ENCODE measurements around the gene ERGIC2.
"Not testable (repeated sequence)": the region's sequence is repeated elsewhere in the genome, so short reads cannot be mapped to it uniquely, and the experiment has no call there.

Gene ERGIC2, protein sequence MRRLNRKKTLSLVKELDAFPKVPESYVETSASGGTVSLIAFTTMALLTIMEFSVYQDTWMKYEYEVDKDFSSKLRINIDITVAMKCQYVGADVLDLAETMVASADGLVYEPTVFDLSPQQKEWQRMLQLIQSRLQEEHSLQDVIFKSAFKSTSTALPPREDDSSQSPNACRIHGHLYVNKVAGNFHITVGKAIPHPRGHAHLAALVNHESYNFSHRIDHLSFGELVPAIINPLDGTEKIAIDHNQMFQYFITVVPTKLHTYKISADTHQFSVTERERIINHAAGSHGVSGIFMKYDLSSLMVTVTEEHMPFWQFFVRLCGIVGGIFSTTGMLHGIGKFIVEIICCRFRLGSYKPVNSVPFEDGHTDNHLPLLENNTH

DNA sequence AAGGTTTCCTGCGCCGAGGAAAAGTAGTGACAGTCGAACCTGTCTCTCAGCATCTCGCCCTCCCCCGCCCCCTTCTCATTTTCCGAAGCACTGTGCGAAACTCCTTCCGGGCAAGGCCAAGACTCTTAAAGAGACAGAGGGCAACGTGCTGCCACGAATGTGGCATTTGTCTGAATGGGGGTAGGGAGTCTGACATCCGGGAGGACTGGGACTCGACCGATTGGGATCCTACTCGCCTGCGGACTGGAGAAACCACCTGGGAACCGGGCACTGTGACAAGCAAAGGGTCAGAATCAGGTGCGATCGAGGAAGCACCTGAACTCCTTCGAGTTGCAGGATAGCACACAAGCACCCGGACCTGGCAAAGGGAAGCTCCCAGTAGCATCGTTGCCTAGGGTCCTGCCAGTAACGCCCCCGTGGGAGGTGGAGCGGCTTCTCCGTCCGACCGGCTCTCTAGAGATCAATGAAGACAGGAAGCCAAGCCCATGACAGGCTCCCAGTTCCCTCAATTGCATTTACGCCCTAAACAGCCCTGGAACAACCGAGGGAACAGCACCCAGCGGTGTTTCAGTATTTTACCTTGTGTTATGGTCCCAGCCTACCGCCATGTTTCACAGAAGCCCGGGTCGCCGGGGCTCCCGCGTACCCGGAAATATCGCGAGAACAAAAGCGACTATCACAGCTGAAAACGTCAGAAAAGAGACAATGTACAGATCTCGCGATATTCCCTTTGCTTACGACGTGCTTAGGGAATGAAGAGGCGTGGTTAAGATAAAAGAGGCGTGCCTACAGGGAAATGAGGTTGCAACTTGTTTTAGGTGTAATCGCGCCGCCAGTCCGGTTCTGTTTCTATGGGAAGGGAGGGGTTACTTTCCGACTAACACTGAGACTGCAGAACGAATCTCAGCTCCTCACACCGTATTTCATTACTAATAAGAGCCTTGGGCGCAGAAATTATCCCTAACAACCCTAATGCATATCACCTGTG is at the start of gene ERGIC2:
Gene ERGIC2, minus strand, starts transcription at position 637 of the 988 bp plus-strand sequence. CDS start 9,539 bp downstream, outside the sequence.
- peak; percentile 98 to 100 (median 98) for DNase-seq

DNA sequence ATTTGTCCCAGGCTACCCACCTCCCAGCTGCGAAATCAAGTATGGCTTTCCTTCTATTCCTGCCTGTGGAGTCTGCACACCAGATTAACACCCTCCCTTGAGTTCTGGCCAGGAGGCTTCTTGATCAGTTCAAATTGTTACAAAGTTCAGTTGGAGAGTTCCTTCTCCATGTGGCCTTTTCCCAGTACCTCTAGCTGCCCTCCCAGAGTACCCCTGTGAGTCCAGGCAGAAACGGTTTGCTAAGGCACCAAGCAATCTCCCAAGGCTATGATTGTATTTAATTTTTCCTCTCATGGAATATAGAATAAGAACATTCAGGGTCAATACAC is 49.7 kb upstream of the ERGIC2 start:
- no peak for DNase-seq

DNA sequence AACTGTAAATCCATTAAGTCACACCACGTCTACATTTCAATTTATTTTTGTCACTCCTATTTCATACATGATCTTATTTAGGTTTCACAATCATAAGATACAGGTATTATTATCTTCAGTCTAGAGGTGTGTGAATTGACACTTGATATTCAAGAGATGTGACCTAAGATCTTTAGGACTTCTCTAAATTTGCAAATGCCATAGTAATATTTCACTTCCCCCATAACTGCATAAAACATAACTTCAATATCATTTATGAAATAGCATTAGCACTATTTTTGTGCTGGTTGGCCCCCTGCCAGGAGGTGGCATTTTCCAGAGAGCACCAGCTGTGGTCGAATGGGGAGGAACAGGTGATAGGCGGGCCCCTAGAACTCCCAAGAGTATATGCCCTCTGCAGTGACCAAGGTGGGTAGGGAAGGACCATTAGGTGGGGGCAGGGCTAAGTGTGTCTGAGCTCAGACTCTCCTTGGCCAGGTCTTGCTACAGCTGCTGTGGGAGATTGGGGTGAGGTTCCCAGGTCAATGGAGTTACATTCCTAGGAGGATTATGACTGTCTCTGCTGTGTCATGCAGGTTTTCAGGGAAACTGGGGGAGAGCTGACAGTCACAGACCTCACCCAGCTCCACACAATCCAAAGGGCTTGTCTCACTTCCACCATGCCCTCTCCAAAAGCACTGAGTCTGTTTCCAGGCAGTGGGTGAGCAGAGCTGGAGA is 49.2 kb upstream of the ERGIC2 start:
- peak in 1 of 3 experiments; percentile 6 for DNase-seq

DNA sequence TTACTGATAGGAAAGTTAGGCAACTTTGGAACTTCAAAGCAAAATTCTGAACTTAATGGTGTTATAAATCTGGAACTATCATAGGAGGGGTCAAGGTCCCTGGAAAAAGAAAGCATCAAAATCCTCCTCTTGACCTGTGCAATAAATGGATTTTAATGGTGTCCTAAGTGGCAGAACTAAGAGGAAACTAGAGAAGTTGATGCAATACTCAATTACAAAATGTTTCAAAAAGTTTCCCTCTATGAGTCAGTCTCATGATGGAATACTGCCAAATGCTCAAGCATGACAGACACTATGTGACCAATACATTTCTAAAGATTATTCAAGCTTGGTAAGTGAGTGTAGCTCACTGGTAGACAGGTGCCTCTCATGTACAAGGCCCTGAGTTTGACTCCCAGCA is 47.7 kb upstream of the ERGIC2 start:
- DNase-seq: no peak

DNA sequence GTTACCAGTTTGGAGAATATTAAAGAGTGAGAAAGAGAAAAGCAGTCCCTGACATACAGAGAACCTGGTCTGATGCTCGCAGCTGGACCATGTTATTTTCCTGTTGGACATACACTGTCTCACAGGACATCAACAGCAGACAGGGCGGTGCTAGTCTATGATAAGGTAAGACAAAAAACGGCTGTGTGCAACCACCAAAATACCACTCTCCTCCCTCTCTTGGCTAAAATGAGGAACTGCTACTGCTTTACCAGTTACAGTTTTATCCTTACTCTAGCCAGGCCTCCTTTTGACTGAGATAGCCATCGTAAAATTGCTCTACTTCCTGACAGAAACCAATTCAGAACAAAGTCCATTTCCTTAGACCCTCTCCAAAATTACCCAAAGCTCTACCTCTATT is 47.0 kb upstream of the ERGIC2 start:
- no peak for DNase-seq

DNA sequence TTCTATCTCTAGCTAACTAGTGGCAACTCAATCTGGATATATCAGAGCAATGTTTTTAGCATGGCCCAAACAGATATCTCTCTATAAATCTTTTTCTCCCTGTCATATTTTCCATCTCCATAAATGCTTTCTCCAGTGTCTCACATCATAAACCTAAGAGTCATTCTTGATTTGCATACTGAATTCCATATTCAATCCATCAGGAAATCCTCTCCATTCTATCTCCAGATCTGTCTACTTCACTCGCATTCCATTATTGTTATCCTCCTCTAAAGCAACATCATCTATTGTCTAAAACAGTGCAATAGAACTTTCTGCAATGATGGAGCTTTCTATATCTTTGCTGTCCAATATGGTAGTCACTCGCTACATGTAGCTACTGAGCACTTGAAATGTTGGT is 45.5 kb upstream of the ERGIC2 start:
- DNase-seq: no peak

DNA sequence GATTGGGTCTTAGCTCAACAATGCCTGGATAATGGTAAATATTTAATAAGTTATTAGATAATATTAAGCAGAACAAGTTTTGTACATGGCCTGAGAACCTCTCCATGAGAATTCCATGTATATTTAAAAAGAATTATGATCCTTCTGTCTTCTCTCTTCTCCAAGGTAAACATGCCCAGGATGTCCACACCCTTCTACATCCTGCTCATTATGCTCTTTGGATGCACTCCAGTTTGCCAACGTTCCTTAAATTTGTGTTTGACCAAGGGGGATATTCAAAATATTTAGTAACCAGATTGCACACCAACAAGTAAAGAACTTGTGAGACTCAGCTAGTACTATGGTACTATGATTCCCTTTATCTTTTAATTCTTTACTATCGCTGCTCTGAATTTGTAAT is 44.8 kb upstream of the ERGIC2 start:
- no peak for DNase-seq

DNA sequence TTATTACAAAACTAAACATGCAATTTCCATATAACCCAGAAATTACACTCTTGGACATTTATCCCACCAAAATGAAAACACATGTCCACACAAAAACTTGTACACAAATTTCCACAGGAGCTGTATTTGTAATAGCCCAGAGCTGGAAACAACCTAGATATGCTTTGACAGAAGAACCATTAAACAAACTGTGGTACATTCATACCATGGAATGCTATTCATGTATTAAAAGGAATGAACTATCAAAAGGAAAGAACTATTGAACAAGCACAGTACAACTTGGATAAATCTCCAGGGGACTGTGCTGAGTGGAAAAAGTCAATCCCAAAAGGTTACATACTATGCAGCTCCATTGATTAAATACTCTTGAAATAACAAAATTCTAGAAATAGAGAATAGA is 35.8 kb upstream of the ERGIC2 start:
- DNase-seq: no peak

DNA sequence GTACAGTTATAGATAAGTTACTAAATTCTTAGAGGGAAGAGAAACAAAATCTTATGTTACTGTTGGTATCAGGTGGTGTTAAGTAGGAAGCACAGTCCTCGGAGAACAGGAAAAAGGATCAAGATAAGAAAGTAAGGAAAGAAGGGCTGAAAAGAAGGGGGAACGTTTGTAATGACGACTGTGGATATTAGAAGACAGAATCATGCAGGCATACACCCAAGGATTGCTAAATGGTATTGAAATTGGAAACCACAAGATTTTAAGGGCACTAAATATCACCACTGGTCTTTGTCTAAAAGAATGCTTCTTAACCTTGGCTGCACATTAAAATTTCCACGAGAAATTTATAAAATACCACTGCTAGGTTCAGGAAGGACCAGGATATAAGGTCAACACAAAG is 34.1 kb upstream of the ERGIC2 start:
- DNase-seq: no peak

DNA sequence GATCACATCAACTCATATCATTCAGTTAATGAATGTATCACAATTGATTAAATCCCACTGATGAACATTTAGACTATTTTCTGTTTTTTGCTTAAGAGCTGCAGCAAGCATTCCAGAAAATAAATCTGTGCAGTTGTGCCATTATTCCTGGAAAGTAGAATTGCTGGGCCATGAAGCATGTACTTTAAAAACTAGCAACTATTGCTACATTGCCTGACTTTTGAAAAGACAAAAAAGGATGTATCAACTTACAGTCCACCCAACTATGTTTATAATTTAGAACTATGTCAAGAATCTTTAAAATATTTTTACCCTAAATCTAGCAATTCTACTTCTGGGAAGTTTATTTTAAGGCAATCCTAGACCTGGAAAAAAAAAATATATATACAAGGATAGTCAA is 33.4 kb upstream of the ERGIC2 start:
- no peak for DNase-seq

DNA sequence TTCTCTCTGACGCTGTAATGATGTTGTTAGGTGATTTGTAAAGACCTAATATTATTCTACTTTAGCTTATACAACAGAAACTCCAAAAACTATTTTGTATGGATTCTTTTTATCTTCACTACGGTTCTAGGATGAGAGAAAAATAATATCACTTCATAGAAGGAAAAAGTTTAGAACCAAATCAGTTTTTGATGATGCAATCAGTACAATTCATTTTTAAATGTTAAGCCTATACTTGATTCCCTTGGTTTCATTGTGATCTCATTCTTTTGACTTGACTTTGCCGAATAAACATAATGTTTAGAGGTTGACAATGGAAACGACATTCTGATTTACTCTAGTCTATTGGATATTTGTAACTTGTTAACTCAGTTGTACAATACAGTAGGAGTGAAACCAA is 24.6 kb upstream of the ERGIC2 start:
- no peak for DNase-seq

DNA sequence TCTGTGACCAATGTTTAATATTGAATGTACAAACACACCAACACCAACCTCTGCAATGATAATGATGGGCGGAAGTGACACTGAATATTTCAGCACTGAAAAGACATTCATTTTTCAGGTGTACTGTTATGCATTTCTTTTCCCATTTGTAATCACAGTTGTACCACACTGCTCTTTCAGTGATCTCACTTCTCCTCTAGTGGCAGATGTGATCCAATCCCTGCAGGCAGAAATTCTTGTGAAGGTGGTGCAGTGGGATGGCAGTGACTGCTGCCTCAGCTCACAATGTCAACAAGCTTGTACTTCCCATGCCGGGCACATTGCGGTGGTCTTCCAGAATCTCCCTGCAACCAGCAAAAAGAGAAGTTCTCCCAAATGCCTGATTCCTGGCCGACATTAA is 23.0 kb upstream of the ERGIC2 start:
- DNase-seq: no peak

DNA sequence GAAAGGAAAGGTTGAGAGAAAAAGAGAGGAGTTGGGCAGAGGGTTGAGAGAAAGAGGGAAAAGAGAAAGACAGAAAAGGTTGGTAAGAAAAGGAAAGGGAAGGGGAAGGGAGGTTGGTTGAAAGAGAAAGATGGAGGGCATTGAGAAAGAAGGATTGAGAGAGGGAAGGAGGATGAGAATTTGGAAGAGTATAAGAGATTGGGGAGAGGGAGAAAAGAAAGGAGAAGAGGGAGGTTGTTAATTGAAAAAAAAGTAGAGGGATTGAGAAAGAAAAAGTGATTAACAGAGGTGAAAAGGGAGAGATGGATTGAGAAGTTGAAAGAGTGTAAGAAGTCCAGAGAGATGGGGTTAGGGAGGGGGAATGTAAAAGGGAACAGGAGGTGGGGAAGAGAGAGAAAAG is 21.5 kb upstream of the ERGIC2 start:
- no peak for DNase-seq

DNA sequence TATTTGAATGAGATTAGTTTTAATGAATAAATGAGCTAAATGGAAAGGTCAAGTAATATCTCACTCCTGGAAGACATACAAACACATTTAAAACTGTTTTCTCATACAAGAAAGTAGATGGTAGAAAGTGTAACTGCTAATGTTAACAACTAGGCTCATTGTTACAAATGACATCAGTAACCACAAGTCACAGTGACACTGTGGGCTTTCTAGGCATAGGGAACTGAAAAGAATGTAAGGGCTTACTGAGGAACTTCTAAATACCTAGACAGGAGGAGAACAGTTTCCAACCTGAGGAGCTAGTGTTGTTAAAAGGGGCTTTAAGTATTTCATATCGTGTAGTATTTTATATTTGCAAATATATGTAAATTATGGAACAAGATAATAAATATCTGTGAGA is 17.5 kb upstream of the ERGIC2 start:
- no peak for DNase-seq

DNA sequence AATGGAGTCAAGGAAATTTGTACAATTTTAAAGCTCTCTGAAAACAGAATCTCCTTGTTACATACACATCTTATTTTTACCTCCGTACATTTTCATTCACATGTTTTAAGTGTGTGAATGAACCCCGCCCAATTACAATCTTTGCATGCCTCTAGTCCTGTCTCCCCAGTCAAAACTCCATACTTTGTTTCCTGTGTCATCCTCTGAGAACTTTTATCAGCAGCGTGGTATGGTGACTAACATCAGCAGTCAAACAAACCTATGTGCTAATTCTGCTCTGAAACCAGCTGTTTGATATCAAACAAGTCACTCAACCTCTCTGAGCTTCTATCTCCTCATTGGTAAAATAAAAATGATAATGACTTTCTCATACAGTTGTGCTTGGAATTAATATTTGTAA is 15.8 kb upstream of the ERGIC2 start:
- no peak for DNase-seq

DNA sequence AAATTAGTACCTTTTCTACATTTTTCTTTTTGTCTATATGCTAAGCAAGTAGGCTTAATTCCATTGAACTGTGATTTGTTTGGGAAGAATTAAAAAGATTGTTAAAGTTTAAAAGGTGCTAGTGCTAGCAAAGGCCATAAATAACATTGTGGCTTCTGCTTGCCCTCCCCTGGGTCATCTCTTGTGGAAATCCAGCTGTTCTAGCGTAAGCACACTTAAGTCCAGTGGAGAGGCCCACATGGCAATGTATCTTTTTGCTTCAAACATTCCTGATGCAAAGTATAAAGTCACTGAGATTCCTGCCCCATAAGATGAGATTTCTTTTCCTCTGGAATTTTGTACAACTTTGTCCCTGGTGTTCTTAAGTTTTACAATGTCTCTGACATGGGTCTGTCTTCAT is 14.4 kb upstream of the ERGIC2 start:
- DNase-seq: no peak

DNA sequence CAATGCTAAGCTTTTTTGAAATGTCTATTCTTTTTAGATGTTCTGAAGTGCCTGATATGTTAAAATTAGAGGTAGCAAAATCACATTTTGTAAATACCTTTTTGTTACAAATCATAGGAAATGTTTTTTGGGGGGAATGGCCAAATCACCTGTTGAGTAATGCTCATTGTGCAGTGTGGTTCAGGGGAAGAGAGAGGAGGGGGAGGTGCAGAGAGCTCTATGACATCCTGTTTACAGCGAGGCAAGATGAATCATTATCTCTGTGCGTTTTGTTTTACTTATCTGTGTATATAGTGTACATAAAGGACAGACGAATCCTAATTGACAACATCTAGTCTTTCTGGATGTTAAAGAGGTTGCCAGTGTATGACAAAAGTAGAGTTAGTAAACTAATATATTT is 9.4 kb upstream of the ERGIC2 start:
- DNase-seq: not testable (repeated sequence)

DNA sequence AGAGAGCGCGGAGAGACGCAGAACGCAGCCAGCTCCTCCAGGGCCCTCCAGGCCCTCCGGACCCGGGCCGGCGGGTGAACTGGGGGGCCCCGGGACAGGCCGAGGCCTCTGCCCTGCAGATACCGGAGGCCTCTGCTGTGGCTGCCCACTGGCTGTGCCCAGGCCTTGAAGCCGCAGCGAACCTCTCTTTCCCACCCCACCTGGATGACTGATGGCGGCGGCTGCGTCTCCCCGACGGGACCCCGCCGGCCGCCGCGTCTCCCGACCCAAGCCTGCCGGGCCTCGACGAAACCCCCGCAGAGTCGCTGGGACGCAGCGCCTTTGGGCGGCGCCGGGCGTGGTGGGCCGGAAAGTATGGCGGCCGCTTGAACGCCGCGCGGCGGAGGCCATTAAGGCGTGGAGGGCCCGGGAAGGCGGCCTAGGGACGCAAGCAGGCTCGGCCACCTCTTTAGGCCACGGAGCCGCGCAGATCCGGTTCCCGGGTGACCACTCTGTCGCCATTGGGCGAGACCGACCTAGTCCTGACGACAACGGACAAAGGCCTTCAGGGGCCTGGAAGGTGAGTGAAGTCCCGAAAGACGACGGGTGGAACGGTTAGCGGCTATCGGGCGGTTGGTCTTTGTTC is 8.4 kb upstream of the ERGIC2 start:
- DNase-seq: no peak

DNA sequence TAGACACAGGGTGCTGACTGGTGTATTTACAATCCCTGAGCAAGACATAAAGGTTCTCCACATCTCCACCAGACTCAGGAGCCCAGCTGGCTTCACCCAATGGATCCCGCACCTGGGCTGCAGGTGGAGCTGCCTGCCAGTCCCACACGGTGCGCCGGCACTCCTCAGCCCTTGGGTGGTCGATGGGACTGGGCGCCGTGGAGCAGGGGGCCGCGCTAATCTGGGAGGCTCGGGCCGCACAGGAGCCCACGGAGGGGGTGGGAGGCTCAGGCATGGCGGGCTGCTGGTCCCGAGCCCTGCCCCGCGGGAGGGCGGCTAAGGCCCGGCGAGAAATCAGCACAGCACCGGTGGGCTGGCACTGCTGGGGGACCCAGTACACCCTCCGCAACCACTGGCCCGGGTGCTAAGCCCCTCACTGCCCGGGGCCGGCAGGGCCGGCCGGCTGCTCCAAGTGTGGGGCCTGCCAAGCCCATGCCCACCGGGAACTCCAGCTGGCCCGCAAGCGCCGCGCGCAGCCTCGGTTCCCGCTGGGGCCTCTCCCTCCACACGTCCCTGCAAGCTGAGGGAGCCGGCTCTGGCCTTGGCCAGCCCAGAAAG is 5.2 kb upstream of the ERGIC2 start:
- not testable (repeated sequence) for DNase-seq

DNA sequence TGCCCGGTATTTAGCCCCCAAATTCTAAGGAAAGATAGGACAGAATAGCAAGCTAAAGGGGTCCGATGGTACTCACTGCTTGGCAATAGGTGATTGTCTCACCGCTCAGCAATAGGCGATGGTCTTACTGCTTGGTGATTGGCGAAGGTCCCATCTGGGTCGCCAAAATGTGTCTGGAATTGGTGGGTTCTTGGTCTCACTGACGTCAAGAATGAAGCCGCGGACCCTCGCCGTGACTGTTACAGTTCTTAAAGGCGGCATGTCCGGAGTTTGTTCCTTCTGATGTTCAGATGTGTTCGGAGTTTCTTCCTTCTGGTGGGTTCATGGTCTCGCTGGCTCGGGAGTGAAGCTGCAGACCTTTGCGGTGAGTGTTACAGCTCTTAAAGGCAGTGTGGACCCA is 4.2 kb upstream of the ERGIC2 start:
- DNase-seq: not testable (repeated sequence)

DNA sequence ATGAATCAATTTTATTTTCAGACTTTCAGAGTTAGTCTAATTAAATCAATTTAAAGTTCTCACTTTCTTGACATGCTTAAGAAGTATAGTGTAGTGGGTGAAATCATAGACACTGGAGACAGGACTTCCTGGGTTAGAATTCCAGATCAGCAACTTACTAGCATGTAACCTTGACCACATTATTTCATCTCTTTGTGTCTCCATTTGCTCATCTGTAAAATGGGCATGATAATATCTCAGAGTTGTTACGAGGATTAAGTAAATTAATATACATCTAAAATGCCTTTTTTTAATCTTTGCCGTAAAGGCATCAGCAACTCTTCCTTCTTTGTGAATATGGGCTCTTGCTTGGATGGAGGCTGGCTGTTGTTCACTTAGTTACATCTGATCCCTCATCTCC is 1.3 kb upstream of the ERGIC2 start:
- DNase-seq: peak in 1 of 3 experiments; percentile 45

DNA sequence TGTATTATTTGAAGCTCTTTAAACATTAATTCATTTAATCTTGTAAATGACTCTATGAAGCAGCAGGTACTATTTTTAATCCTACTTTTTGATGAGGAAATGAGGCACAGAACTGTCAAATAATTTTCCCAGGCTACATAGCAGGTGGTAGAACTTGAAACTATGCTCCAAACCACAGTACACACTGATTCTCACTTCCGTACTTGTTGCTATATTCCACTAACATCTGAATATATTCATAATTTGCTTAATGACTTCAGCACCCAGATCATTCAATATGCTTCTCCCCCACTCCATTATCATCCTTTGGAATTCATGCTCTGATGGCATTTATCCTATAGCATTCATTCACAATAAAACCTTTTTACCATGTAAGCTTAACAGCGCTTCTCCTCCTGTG is 4.9 kb downstream of the ERGIC2 start:
- no peak for DNase-seq

DNA sequence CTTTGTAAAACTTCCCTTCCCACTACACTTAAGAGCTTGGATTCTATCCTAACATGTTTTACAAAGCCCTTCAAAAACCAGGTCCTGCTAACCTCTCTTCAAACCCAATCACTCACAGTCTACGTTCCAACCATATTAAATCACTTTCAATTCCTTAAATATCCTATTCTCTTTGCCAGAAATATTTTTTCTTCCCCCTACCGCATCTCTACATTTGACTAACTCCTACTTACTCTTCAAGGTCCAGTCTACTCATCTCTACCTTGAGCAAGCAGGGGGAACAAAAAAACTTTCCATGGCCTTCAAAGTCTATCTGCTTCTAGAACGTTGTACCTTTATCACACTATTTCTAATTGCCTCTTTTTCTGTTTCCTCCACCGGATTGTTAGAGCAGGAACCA is 6.1 kb downstream of the ERGIC2 start:
- no peak for DNase-seq
